Activated naive CD4-positive, alpha-beta T cell treated with anti-CD3 and anti-CD28 coated beads for 36 hours (primary cell): ENCODE results near the gene EGR2. TPM values are rescaled to one million over a fixed set of nuclear protein-coding genes. Genes with fewer than 3 reads are reported as not detected.

Experiments used
- CTCF ChIA-PET: fragments of 350-600 bp; sonication (Branson Sonifier 250); formaldehyde crosslinking; loops from one replicate; lab custom pipeline; 2021; ENCODE audit warnings: antibody characterized with exemption; lab: Charles Lee
- DNase-seq: peaks from one replicate; pipeline ENCODE4 v3.0.0-alpha.2; 2020
- H3K27ac Mint-ChIP-seq: one replicate; pipeline ENCODE4 v1.8.0; 2021; ENCODE audit warnings: mild to moderate bottlenecking, mixed read lengths
- H3K27me3 Mint-ChIP-seq: one replicate; pipeline ENCODE4 v1.8.0; 2021; ENCODE audit warnings: low read depth, mixed read lengths
- H3K36me3 Mint-ChIP-seq: one replicate; pipeline ENCODE4 v1.8.0; 2021; ENCODE audit warnings: low read depth, mixed read lengths
- H3K4me1 Mint-ChIP-seq: one replicate; pipeline ENCODE4 v1.8.0; 2021; ENCODE audit warnings: low read depth, mixed read lengths
- H3K4me3 Mint-ChIP-seq: one replicate; pipeline ENCODE4 v1.8.0; 2021; ENCODE audit warnings: mild to moderate bottlenecking, moderate library complexity, mixed read lengths
- H3K9me3 Mint-ChIP-seq: one replicate; pipeline ENCODE4 v1.8.0; 2021; ENCODE audit warnings: mixed read lengths
- intact Hi-C: fragments of 100-400 bp; cut with micrococcal nuclease; formaldehyde crosslinking; loops from one replicate; pipeline ENCODE4 v1.15.1; 2023
- total RNA-seq, 2 experiments: library from RNA; stranded (reverse); gene quantifications; one replicate each; pipeline ENCODE4 v1.2.3, GENCODE V29; 2021

The EGR2 gene
- total RNA-seq, 2 experiments from 2014 or later: 18.5 to 21.4 TPM

DNA sequence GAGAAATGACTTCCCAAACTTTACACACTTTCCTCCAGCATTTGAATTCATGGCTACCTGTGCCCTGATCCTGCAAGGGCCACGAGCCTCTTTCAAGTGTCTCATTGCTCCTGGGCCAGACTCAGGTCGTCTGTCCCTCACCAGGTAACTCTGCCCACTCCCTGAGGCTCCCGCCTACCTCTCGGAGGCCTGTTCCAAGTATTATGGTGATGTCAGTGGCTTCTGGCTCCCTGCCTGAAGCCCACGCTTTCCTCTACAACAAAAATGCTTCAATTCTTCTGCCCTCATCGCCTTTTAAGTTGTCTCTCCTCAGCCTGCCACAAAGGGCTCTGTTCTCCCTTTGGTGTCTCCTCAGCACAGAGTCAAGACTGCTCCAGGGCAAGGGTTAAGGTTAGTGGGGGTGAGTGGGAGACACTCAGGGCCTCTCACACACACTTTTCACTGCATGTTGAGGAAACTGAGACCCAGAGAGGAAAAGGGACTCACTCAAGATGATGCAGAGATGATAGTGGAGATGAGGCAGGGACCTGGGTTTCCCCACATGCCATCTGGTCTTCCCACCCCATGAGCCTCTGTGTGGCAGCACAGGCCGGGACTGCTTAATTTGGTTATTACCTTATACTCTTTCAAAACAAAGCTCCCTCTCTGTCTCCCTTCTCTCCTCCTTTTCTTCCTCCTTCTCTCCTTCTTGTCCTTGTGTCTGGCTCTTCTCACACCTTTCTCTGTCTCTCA is 28.3 kb upstream of the EGR2 start:
- H3K27ac Mint-ChIP-seq: no peak overlapping the region
- no peak overlapping the region for H3K4me3 Mint-ChIP-seq
- H3K27me3 Mint-ChIP-seq: peaks cover 5% of the 10 kb centered on the region
- DNase-seq: peak; percentile 42
- intact Hi-C loops: loop anchor here (1.0 kb wide), 1 partner anchor 8 kb away; no protein-coding TSS in a partner anchor
- H3K36me3 Mint-ChIP-seq: no peaks in the 10 kb centered on the region
- H3K4me1 Mint-ChIP-seq: peaks cover 16% of the 10 kb centered on the region
- H3K9me3 Mint-ChIP-seq: peaks cover 18% of the 10 kb centered on the region
- CTCF ChIA-PET: interaction anchor here (1.2 kb wide), 1 partner anchor 27 kb away, joined by 3 read pairs; no protein-coding TSS in a partner anchor

DNA sequence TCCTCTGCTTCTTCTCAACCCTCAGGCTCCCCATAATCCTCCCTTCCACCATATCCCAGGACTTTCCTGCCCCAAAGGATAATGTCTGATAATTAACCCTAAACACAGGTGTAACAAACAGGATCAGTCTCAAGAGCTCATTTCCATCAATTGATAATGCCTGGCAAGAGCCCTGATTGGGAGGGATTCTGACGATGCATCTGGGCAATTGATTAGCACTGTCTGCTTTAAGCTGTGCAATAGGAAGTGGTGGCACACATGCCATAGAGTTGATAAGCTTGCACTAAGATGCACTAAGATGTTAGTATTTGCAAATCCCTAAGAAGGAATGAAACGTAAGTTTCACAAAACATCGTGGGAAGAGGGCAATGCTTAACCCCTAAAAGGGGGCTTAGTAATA is 27.4 kb upstream of the EGR2 start:
- Mint-ChIP-seq H3K36me3 (no peaks in the 10 kb centered on the region), H3K27ac (no peak overlapping the region), H3K27me3 (peaks cover 5% of the 10 kb centered on the region), H3K4me1 (peaks cover 16% of the 10 kb centered on the region), H3K4me3 (no peak overlapping the region), H3K9me3 (peaks cover 17% of the 10 kb centered on the region)
- CTCF ChIA-PET: no interaction called here
- intact Hi-C loops: no loop called here
- no peak for DNase-seq

DNA sequence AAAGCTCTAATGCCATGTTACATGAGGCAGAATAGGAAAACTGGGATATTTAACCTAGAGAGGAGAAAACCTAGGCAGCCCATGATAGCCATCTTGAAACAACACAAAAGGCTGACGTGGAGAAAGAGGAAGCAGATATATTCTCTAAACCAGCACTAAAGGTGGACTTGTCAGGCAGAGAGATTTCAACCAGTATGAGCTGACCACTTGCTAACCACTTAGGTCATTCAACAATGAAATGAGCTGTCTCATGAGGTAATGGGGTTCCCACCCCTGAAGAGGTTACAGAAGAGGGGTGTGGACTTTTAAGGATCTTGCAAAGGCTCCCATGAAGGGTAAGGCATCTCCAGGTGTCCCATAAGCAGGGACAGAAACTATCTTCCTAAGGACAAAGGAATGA is 26.8 kb upstream of the EGR2 start:
- Mint-ChIP-seq H3K4me3 (no peak overlapping the region), H3K27ac (no peak overlapping the region), H3K4me1 (peaks cover 16% of the 10 kb centered on the region), H3K36me3 (no peaks in the 10 kb centered on the region), H3K9me3 (peaks cover 13% of the 10 kb centered on the region), H3K27me3 (peaks cover 5% of the 10 kb centered on the region)
- intact Hi-C loops: no loop called here
- no peak for DNase-seq
- CTCF ChIA-PET: no interaction called here

DNA sequence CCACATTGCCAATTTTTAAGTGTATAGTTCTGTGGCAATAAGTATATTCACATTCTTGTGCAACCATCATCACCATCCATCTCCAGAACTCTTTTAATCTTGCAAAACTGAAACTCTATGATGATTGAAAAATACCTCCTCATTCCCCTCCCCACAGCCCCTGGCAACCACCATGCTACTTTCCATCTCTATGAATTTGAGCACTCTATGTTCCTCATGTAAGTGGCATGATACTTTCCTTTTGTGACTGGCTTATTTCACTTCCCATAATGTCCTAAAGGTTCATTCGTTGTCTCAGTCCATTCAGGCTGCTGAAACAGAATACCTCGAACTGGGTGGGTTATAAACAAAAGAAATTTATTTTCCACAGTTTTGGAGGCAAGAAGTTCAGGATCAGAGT is 23.4 kb upstream of the EGR2 start:
- H3K36me3 Mint-ChIP-seq: no peaks in the 10 kb centered on the region
- intact Hi-C loops: no loop called here
- H3K9me3 Mint-ChIP-seq: no peaks in the 10 kb centered on the region
- no peak for DNase-seq
- H3K27ac Mint-ChIP-seq: no peak overlapping the region
- peaks cover 5% of the 10 kb centered on the region for H3K27me3 Mint-ChIP-seq
- CTCF ChIA-PET: interaction anchor here (0.8 kb wide), 1 partner anchor 246 kb away, joined by 3 read pairs; no protein-coding TSS in a partner anchor
- no peak overlapping the region for H3K4me3 Mint-ChIP-seq
- H3K4me1 Mint-ChIP-seq: peaks cover 10% of the 10 kb centered on the region

DNA sequence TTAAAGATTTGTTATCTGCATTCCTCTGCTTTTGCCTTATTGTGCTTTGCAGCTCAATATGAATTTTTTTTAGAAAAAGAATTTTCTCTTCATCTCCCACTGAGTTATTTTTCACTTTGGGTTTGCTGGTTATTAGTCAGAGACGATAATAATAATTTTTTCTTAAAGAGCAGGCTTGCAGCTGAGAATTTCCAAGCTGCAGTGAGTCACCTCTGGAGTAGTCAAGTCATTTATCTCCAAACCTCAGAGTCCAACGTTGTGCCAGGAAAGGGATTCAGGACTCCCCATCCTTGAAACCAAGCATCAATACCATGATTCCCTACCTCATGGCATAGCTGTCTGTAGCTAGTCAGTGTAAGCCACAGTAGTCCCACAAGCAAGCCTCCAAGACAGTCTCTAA is 15.2 kb upstream of the EGR2 start:
- Mint-ChIP-seq H3K36me3 (no peaks in the 10 kb centered on the region), H3K9me3 (no peaks in the 10 kb centered on the region), H3K4me1 (no peaks in the 10 kb centered on the region), H3K4me3 (no peak overlapping the region), H3K27me3 (peaks cover 5% of the 10 kb centered on the region), H3K27ac (no peak overlapping the region)
- intact Hi-C loops: no loop called here
- CTCF ChIA-PET: interaction anchor here (0.9 to 3.1 kb wide), 3 partner anchors 15 to 220 kb away, joined by 4 to 10 read pairs (median 4); partner anchors contain the start of gene EGR2
- no peak for DNase-seq

DNA sequence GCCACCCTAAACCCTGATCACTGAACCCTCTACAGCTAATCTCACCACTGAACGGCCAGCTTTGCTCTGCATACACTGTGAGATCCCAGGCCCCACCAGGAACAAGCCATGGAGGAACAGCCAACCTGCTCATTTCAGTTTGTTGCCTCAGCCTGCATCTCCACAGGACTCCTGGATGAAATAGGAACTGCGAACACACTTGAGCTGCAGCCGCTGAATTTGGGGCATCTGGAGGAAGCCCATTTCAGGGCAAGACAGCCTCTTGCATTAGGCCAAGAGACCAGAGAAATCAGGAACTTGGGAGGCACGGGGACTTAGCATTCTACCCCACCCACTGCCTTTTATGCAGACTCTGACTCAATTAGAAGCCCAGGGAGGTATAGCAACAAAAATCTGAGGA is 14.5 kb upstream of the EGR2 start:
- H3K27me3 Mint-ChIP-seq: peaks cover 5% of the 10 kb centered on the region
- intact Hi-C loops: no loop called here
- no peaks in the 10 kb centered on the region for H3K4me1 Mint-ChIP-seq
- no peaks in the 10 kb centered on the region for H3K36me3 Mint-ChIP-seq
- H3K27ac Mint-ChIP-seq: no peak overlapping the region
- no peak for DNase-seq
- CTCF ChIA-PET: interaction anchor here (0.6 to 3.1 kb wide), 4 partner anchors 14 to 302 kb away, joined by 3 to 10 read pairs (median 4); partner anchors contain the start of gene EGR2
- H3K9me3 Mint-ChIP-seq: no peaks in the 10 kb centered on the region
- H3K4me3 Mint-ChIP-seq: no peak overlapping the region

DNA sequence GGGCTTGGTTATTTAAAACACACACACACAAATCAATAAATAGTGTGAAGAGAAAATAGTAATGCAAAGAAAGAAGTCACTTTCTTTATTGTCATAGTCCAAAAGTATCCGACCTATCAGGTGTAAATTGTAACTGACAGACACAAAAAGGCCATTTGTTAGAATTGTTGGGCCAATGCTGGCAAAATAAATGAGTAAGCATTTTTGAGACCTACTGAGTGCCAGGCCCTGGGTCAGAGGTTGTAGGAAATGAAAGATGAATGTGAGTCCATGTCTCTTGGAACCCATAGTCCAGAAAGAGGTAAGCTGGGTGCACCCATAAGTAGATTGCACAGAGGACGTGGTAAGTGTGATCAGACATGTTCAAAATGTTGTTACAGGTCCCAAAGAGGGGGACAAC is 13.5 kb upstream of the EGR2 start:
- H3K9me3 Mint-ChIP-seq: no peaks in the 10 kb centered on the region
- no peaks in the 10 kb centered on the region for H3K36me3 Mint-ChIP-seq
- no peaks in the 10 kb centered on the region for H3K4me1 Mint-ChIP-seq
- CTCF ChIA-PET: interaction anchor here (3.1 kb wide), 1 partner anchor 219 kb away, joined by 10 read pairs; no protein-coding TSS in a partner anchor
- no peak overlapping the region for H3K4me3 Mint-ChIP-seq
- intact Hi-C loops: no loop called here
- no peak for DNase-seq
- H3K27ac Mint-ChIP-seq: no peak overlapping the region
- peaks cover 5% of the 10 kb centered on the region for H3K27me3 Mint-ChIP-seq

DNA sequence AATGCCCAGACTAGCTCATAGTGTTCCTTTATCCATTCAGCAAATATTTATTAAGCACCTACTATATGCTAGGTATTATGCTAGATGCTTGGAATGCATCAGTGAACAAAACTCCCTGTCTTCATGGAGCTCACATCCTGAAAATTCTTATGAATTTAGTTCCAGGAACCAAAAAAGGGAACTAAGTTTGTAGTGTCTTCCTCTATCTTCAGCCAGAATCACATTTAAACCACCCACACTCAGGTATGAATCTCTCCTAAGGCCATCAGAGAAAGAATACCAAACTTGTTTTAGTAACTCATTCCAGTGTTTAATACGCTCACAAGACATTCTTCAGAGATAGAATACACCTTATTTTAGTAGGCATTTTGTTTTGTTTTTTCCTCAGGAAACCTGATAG is 10.1 kb upstream of the EGR2 start:
- CTCF ChIA-PET: interaction anchor here (0.6 to 1.5 kb wide), 3 partner anchors 12 to 554 kb away, joined by 3 to 7 read pairs (median 3); no protein-coding TSS in a partner anchor
- DNase-seq: no peak
- intact Hi-C loops: no loop called here
- H3K4me3 Mint-ChIP-seq: no peak overlapping the region
- H3K27me3 Mint-ChIP-seq: peaks cover 4% of the 10 kb centered on the region
- no peaks in the 10 kb centered on the region for H3K9me3 Mint-ChIP-seq
- H3K27ac Mint-ChIP-seq: no peak overlapping the region
- H3K4me1 Mint-ChIP-seq: no peaks in the 10 kb centered on the region
- no peaks in the 10 kb centered on the region for H3K36me3 Mint-ChIP-seq

DNA sequence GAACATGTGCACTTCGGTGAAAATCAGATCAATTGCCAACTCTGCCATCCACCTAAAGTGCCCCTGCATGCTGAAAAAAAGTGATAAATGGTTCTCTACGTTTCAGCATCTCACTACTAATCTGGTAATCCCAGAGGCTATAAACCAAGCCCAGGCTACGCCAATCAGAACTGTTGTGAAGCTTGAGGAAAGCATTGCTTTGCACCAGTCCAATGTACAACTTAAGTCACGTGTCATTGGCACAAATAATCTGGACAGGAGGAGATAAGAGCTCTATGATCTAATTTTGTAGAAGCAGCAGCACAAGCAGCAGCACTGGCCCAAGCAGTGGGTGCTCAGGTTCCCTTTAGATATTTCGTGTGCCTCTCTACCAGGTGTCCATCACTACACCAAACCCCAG is 4.4 kb upstream of the EGR2 start:
- DNase-seq: no peak
- H3K4me1 Mint-ChIP-seq: peaks cover 11% of the 10 kb centered on the region
- no peak overlapping the region for H3K27ac Mint-ChIP-seq
- no peak overlapping the region for H3K4me3 Mint-ChIP-seq
- peaks cover 17% of the 10 kb centered on the region for H3K27me3 Mint-ChIP-seq
- H3K36me3 Mint-ChIP-seq: peaks cover 6% of the 10 kb centered on the region
- H3K9me3 Mint-ChIP-seq: no peaks in the 10 kb centered on the region
- CTCF ChIA-PET: interaction anchor here (4.2 kb wide), 1 partner anchor 227 kb away, joined by 16 read pairs; no protein-coding TSS in a partner anchor
- intact Hi-C loops: no loop called here

DNA sequence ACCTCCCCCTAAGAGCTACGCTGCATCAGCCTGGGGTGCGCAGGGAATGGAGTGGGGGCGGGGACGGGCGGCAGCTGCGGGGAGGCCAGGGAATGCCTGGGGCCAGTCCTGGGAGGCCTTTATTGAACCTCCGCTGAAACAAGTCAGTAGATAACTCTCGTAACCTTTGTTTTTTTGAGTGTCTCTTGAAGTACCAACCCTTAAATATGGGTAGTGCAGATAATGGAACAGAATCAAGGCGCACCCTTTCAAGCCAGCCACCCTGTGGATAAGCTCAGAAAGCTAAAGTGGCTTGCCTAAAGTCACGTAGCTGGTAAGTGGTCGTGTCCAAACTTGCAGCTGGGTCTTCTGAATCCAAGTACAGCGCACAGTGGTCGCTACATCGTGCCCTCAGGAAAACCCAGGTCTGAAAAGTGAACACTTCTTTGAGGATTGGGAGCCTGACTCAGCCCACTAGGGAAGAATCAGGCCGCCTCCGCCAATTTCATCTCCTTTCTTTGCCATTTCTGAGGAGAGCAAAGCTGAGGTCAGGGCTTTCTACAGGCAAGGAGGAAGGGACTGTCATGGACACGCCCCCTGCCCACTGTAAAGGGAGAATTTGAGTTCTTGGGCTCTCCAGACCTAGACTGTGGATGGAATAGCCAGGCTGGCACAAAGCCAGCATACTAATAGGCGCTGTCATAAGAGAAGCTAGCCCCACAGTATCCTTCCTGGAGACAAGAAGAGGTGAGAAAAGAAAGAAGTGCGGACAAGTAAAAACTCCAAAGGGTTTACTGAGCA is 3.2 kb upstream of the EGR2 start:
- intact Hi-C loops: loop anchor here (5.0 kb wide), 4 partner anchors 327 to 703 kb away; partner anchors contain the start of genes REEP3 and RTKN2
- Mint-ChIP-seq H3K36me3 (peaks cover 9% of the 10 kb centered on the region), H3K27me3 (peaks cover 17% of the 10 kb centered on the region), H3K9me3 (no peaks in the 10 kb centered on the region), H3K4me3 (peak overlapping the region; percentile 39), H3K27ac (peak overlapping the region; percentile 30), H3K4me1 (peaks cover 14% of the 10 kb centered on the region)
- CTCF ChIA-PET: interaction anchor here (0.5 to 4.4 kb wide), 10 partner anchors 36 to 381 kb away, joined by 3 to 49 read pairs (median 3); no protein-coding TSS in a partner anchor
- no peak for DNase-seq

DNA sequence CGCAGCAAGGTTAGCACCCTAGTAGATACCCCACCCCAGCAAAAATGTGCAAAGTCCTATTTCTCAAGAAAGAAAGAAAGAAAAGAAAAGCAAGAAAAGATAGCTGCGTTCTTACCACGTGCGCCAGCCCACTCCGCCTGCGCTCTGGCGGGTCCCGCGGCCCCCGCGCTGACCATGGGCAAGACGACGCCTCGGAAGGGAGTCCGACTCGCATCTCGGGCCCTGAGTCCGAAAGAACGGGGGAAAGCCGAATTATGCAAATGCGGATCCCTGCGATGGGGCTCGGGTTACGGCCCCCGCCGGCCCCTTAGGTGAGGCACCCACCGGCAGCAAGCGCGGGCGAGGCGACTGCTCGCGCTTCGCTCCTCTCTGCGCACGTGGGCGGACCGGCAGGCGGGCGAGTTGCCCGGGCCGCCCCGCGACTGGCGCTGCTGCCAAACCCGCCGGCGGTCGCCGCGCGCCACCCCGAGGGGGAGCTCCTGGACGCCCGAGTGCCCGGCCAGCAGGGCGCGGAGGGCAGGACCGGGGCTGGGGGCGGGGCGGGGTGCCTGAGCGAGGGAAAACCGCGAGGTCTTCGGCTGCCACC is 2.4 kb upstream of the EGR2 start:
- DNase-seq: peak; percentile 62
- Mint-ChIP-seq H3K9me3 (no peaks in the 10 kb centered on the region), H3K36me3 (peaks cover 17% of the 10 kb centered on the region), H3K27me3 (peaks cover 17% of the 10 kb centered on the region), H3K27ac (no peak overlapping the region), H3K4me3 (peak overlapping the region; percentile 95), H3K4me1 (peaks cover 22% of the 10 kb centered on the region)
- intact Hi-C loops: loop anchor here (1.0 to 5.0 kb wide), 9 partner anchors 208 to 704 kb away; partner anchors contain the start of genes REEP3 and RTKN2
- CTCF ChIA-PET: interaction anchor here (0.6 to 4.4 kb wide), 15 partner anchors 12 to 380 kb away, joined by 3 to 49 read pairs (median 4); no protein-coding TSS in a partner anchor
